Thyroid gland (tissue), 4 donors: ENCODE measurements around the gene P2RY12. TPM values are rescaled to one million over a fixed set of nuclear protein-coding genes. Genes with fewer than 3 reads are reported as not detected.

Experiments used
- DNase-seq, 2 donors: peaks; one replicate each; pipeline ENCODE4 v3.0.0-alpha.2; 2019
- H3K27ac ChIP-seq, 3 donors: fragments of 200-600 bp; sonication (generic); 1 replicate in 2 of 3; 2 replicates in 1 of 3; pipeline ENCODE4 v1.5.1; 2016 to 2019; ENCODE audit warnings: mild to moderate bottlenecking in 1 of 3, moderate library complexity in 1 of 3
- H3K27me3 ChIP-seq: fragments of 200-600 bp; sonication (generic); one replicate; pipeline ENCODE4 v1.5.1; 2019
- H3K36me3 ChIP-seq, 2 donors: fragments of 200-600 bp; sonication (generic); one replicate each; pipeline ENCODE4 v1.5.1; 2016 to 2019
- H3K4me1 ChIP-seq, 2 donors: fragments of 200-600 bp; sonication (generic); one replicate each; pipeline ENCODE4 v1.5.1; 2017 to 2019
- H3K4me3 ChIP-seq, 3 donors: fragments of 200-600 bp; sonication (generic); replicated peaks in 1 of 3; 1 replicate in 2 of 3; 2 replicates in 1 of 3; pipeline ENCODE4 v1.5.1; 2016; ENCODE audit warnings: mild to moderate bottlenecking in 1 of 3
- H3K9me3 ChIP-seq: fragments of 200-600 bp; sonication (generic); one replicate; pipeline ENCODE4 v1.5.1; 2017
- CTCF ChIP-seq, 6 experiments: fragments of 200-600 bp in 3 of 6; fragments of 450-650 bp in 3 of 6; sonication (generic) in 3 of 6; IDR thresholded peaks; one replicate each; pipeline ENCODE4 v1.5.1; 2016 to 2019; ENCODE audit warnings: antibody characterized with exemption in 6 of 6, mild to moderate bottlenecking in 2 of 6, inconsistent platforms in 1 of 6, moderate library complexity in 1 of 6
- POLR2A ChIP-seq, 2 donors: fragments of 450-650 bp; IDR thresholded peaks; one replicate each; pipeline ENCODE4 v1.6.1; 2017; ENCODE audit warnings: antibody characterized with exemption in 2 of 2, mild to moderate bottlenecking in 2 of 2, moderate library complexity in 1 of 2
- WGBS, 2 donors: methylation state at CpG; one replicate each; pipeline ENCODE4 v1.1.5; 2017; 5-methylcytosine and 5-hydroxymethylcytosine counted together
- intact Hi-C: fragments of 100-400 bp; cut with DNase I; formaldehyde crosslinking; loops from one replicate; pipeline ENCODE4 v1.15.1; 2023
- total RNA-seq, 4 donors: library from RNA; depleted of rRNA; stranded (reverse); fragments of >200 nt; gene quantifications; one replicate each; pipeline ENCODE4 v1.2.3, GENCODE V29; 2016

The P2RY12 gene
- total RNA-seq, 4 donors from 2014 or later: 0.49 to 1.8 (median 1.1) TPM

- H3K27me3 ChIP-seq: no peaks in the 10 kb centered on the region
- intact Hi-C loops: no loop called here
- no peak for TF ChIP-seq POLR2A (IDR thresholded peaks at IDR 0.05)
- no peak for TF ChIP-seq CTCF (IDR thresholded peaks at IDR 0.05)
- no peaks in the 10 kb centered on the region for H3K9me3 ChIP-seq
- 87 to 88% methylated on average over 9 of the region's 9 CpGs for WGBS, 2 donors
- no peak overlapping the region for H3K4me3 ChIP-seq
- no peak overlapping the region for H3K27ac ChIP-seq
- H3K36me3 ChIP-seq: no peaks in the 10 kb centered on the region
- DNase-seq: no peak
- no peaks in the 10 kb centered on the region for H3K4me1 ChIP-seq
These were observed 3.3 kb upstream of the P2RY12 start for GRCh38 chr3:151387842-151388241.

- intact Hi-C loops: no loop called here
- no peaks in the 10 kb centered on the region for H3K27me3 ChIP-seq
- DNase-seq: no peak
- 85 to 89% methylated on average over 5 of the region's 5 CpGs for WGBS, 2 donors
- no peak overlapping the region for H3K4me3 ChIP-seq
- no peak overlapping the region for H3K27ac ChIP-seq
- no peaks in the 10 kb centered on the region for H3K9me3 ChIP-seq
- TF ChIP-seq POLR2A (IDR thresholded peaks at IDR 0.05): no peak
- no peaks in the 10 kb centered on the region for H3K36me3 ChIP-seq
- H3K4me1 ChIP-seq: no peaks in the 10 kb centered on the region
These were observed 2.9 kb upstream of the P2RY12 start for GRCh38 chr3:151387432-151387831.

- Histone ChIP-seq H3K36me3 (no peaks in the 10 kb centered on the region), H3K4me1 (no peaks in the 10 kb centered on the region), H3K27ac (no peak overlapping the region), H3K9me3 (no peaks in the 10 kb centered on the region), H3K4me3 (no peak overlapping the region), H3K27me3 (no peaks in the 10 kb centered on the region)
- intact Hi-C loops: no loop called here
- no peak for DNase-seq
- no peak for TF ChIP-seq POLR2A (IDR thresholded peaks at IDR 0.05)
- no peak for TF ChIP-seq CTCF (IDR thresholded peaks at IDR 0.05)
- WGBS, 2 donors: 84 to 95% methylated on average over 4 of the region's 4 CpGs
These were observed 1.5 kb upstream of the P2RY12 start for GRCh38 chr3:151386056-151386455.

- Histone ChIP-seq H3K4me1 (no peaks in the 10 kb centered on the region), H3K4me3 (no peak overlapping the region), H3K36me3 (no peaks in the 10 kb centered on the region), H3K9me3 (no peaks in the 10 kb centered on the region), H3K27ac (no peak overlapping the region), H3K27me3 (no peaks in the 10 kb centered on the region)
- intact Hi-C loops: no loop called here
- no peak for DNase-seq
- TF ChIP-seq POLR2A (IDR thresholded peaks at IDR 0.05) (no peak), CTCF (IDR thresholded peaks at IDR 0.05) (no peak)
- 61 to 84% methylated on average over 3 of the region's 3 CpGs for WGBS, 2 donors
These were observed 597 bp downstream of the P2RY12 start for GRCh38 chr3:151383956-151384355.

- Histone ChIP-seq H3K4me1 (no peaks in the 10 kb centered on the region), H3K27ac (no peak overlapping the region), H3K27me3 (no peaks in the 10 kb centered on the region), H3K4me3 (no peak overlapping the region), H3K36me3 (no peaks in the 10 kb centered on the region), H3K9me3 (no peaks in the 10 kb centered on the region)
- intact Hi-C loops: no loop called here
- 92 to 100% methylated on average over 2 of the region's 2 CpGs for WGBS, 2 donors
- TF ChIP-seq POLR2A (IDR thresholded peaks at IDR 0.05): no peak
- TF ChIP-seq CTCF (IDR thresholded peaks at IDR 0.05): no peak
- DNase-seq: no peak
These were observed 1.4 kb downstream of the P2RY12 start for GRCh38 chr3:151383111-151383510.

GRCh38 chr3:151382671-151383070 is 1.9 kb downstream of the P2RY12 start:
- no peaks in the 10 kb centered on the region for H3K27me3 ChIP-seq
- intact Hi-C loops: no loop called here
- H3K36me3 ChIP-seq: no peaks in the 10 kb centered on the region
- no peak for DNase-seq
- no peak for TF ChIP-seq POLR2A (IDR thresholded peaks at IDR 0.05)
- no peak for TF ChIP-seq CTCF (IDR thresholded peaks at IDR 0.05)
- WGBS, 2 donors: 94 to 95% methylated on average over 5 of the region's 5 CpGs
- H3K4me1 ChIP-seq: no peaks in the 10 kb centered on the region
- H3K9me3 ChIP-seq: no peaks in the 10 kb centered on the region
- H3K27ac ChIP-seq: no peak overlapping the region
- no peak overlapping the region for H3K4me3 ChIP-seq
